ENCODE data around the gene NUP214.
"Not testable (repeated sequence)": the region's sequence is repeated elsewhere in the genome, so short reads cannot be mapped to it uniquely, and the experiment has no call there.

NUP214 gene

GRCh38 chr9:131117762-131118145 is 7.6 kb upstream of the NUP214 start:
- DNase-seq, result no peak

- DNase-seq, result no peak
Measured at GRCh38 chr9:131119600-131119999, 5.8 kb upstream of the NUP214 start.

- DNase-seq, result no peak
Measured at GRCh38 chr9:131120620-131121228, 4.7 kb upstream of the NUP214 start.

GRCh38 chr9:131121346-131121745 is 4.0 kb upstream of the NUP214 start:
- DNase-seq, result no peak

GRCh38 chr9:131122158-131122557 is 3.2 kb upstream of the NUP214 start:
- no peak for DNase-seq

GRCh38 chr9:131125038-131125287 is 423 bp upstream of the NUP214 start:
- no peak for DNase-seq

GRCh38 chr9:131126059-131126426 is 657 bp downstream of the NUP214 start:
- DNase-seq, result no peak

GRCh38 chr9:131129183-131129582 is 3.8 kb downstream of the NUP214 start:
- no peak for DNase-seq

GRCh38 chr9:131138676-131139075 is 13.3 kb downstream of the NUP214 start:
- DNase-seq, result no peak

- no peak for DNase-seq
Measured at GRCh38 chr9:131140112-131140511, 14.7 kb downstream of the NUP214 start.

- DNase-seq, result no peak
Measured at GRCh38 chr9:131140550-131140949, 15.2 kb downstream of the NUP214 start.

- no peak for DNase-seq
Measured at GRCh38 chr9:131142160-131142559, 16.8 kb downstream of the NUP214 start.

GRCh38 chr9:131144201-131144600 is 18.8 kb downstream of the NUP214 start:
- DNase-seq, result no peak

GRCh38 chr9:131145245-131145644 is 19.9 kb downstream of the NUP214 start:
- no peak for DNase-seq

GRCh38 chr9:131146186-131146585 is 20.8 kb downstream of the NUP214 start:
- no peak for DNase-seq

GRCh38 chr9:131148276-131148675 is 22.9 kb downstream of the NUP214 start:
- no peak for DNase-seq

GRCh38 chr9:131148966-131149687 is 23.7 kb downstream of the NUP214 start:
- DNase-seq, result no peak

GRCh38 chr9:131149688-131150053 is 24.3 kb downstream of the NUP214 start:
- no peak for DNase-seq

- DNase-seq, result no peak
Measured at GRCh38 chr9:131153595-131153994, 28.2 kb downstream of the NUP214 start.

- not testable (repeated sequence) for DNase-seq
Measured at GRCh38 chr9:131158673-131159072, 33.3 kb downstream of the NUP214 start.

GRCh38 chr9:131160416-131161112 is 35.2 kb downstream of the NUP214 start:
- DNase-seq, result no peak

GRCh38 chr9:131161585-131161984 is 36.2 kb downstream of the NUP214 start:
- no peak for DNase-seq

GRCh38 chr9:131162886-131163285 is 37.5 kb downstream of the NUP214 start:
- DNase-seq, result no peak

- DNase-seq, result no peak
Measured at GRCh38 chr9:131165523-131165922, 40.1 kb downstream of the NUP214 start.

All from stimulated activated CD4-positive, alpha-beta T cell treated with anti-CD3 and anti-CD28 coated beads, Interleukin-4, amount 100 ng/mL, for 24 hours (primary cell).